Spleen (tissue), 11 donors: ENCODE data around the gene KCNJ12. TPM values are rescaled to one million over a fixed set of nuclear protein-coding genes. Genes with fewer than 3 reads are reported as not detected.
"Not testable (repeated sequence)": the region's sequence is repeated elsewhere in the genome, so short reads cannot be mapped to it uniquely, and the experiment has no call there.

Experiments used
- DNase-seq: peaks from one replicate; pipeline ENCODE4 v3.0.0-alpha.2; 2020
- H3K27ac ChIP-seq, 8 donors: fragments of 200-600 bp; sonication (generic) in 7 of 8; 1 replicate in 4 of 8; 2 replicates in 4 of 8; pipeline versions ENCODE4 v1.5.0 to v1.8.0; 2016 to 2021; ENCODE audit warnings: inconsistent platforms in 4 of 8, mild to moderate bottlenecking in 4 of 8, moderate library complexity in 1 of 8
- H3K27me3 ChIP-seq, 7 donors: fragments of 200-600 bp; sonication (generic) in 6 of 7; replicated peaks in 1 of 7; 1 replicate in 4 of 7; 2 replicates in 3 of 7; pipeline versions ENCODE4 v1.5.0 to v1.8.0; 2016 to 2021; ENCODE audit warnings: inconsistent platforms in 3 of 7, mild to moderate bottlenecking in 1 of 7
- H3K36me3 ChIP-seq, 6 donors: fragments of 200-600 bp; sonication (generic) in 5 of 6; 1 replicate in 4 of 6; 2 replicates in 2 of 6; pipeline versions ENCODE4 v1.5.0 to v1.8.0; 2016 to 2021; ENCODE audit warnings: inconsistent platforms in 2 of 6
- H3K4me1 ChIP-seq, 6 donors: fragments of 200-600 bp; sonication (generic) in 5 of 6; 1 replicate in 3 of 6; 2 replicates in 3 of 6; pipeline versions ENCODE4 v1.5.0 to v1.8.0; 2016 to 2021; ENCODE audit warnings: inconsistent platforms in 3 of 6
- H3K4me3 ChIP-seq, 8 donors: fragments of 200-600 bp; sonication (generic) in 7 of 8; 1 replicate in 4 of 8; 2 replicates in 4 of 8; pipeline versions ENCODE4 v1.5.0 to v1.8.0; 2016 to 2021; ENCODE audit warnings: inconsistent platforms in 4 of 8, mild to moderate bottlenecking in 4 of 8, moderate library complexity in 2 of 8
- H3K9me3 ChIP-seq, 8 donors: fragments of 200-600 bp; sonication (generic) in 7 of 8; 1 replicate in 4 of 8; 2 replicates in 4 of 8; pipeline versions ENCODE4 v1.5.0 to v1.8.0; 2016 to 2021; ENCODE audit warnings: inconsistent platforms in 4 of 8
- POLR2A ChIP-seq, 3 donors: fragments of 450-650 bp; IDR thresholded peaks; one replicate each; pipeline ENCODE4 v1.5.1; 2017; ENCODE audit warnings: antibody characterized with exemption in 3 of 3, mild to moderate bottlenecking in 1 of 3
- POLR2AphosphoS5 ChIP-seq, 3 donors: sonication (generic); formaldehyde crosslinking; IDR thresholded peaks; one replicate each; pipeline ENCODE4 v1.5.1; 2017; ENCODE audit warnings: antibody characterized with exemption in 3 of 3
- WGBS, 5 donors: extraction: QIAGEN DNeasy Blood & Tissue Kit in 3 of 5; methylation state at CpG; one replicate each; pipeline versions ENCODE4 v1.1.5 to v1.1.7; 2013 to 2018; 5-methylcytosine and 5-hydroxymethylcytosine counted together
- intact Hi-C: fragments of 100-400 bp; cut with DNase I; formaldehyde crosslinking; loops from one replicate; pipeline ENCODE4 v1.15.0; 2023; ENCODE audit warnings: low total_unique reads
- polyA plus RNA-seq, 3 donors: library from polyadenylated mRNA; stranded (reverse); fragments of 200-250 nt; gene quantifications; one replicate each; pipeline ENCODE4 v1.2.1, GENCODE V29; 2013
- total RNA-seq, 7 donors: library from RNA; depleted of rRNA in 3 of 7; stranded (reverse); fragments of >200 nt in 3 of 7; fragmentation: NEBNext Ultra II Directional in 4 of 7; extraction: Animal tissue kit (Norgen Biotek cat#: 25700) in 4 of 7; gene quantifications; one replicate each; pipeline versions ENCODE4 v1.1.0 to v1.2.1, GENCODE V29; 2016 to 2021
- TF ChIP-seq, protein P1 (sequence below), 11 experiments: fragments of 200-600 bp in 7 of 11; fragments of 450-650 bp in 4 of 11; sonication (generic) in 4 of 11; IDR thresholded peaks in 8 of 11; conservative IDR thresholded peaks in 3 of 11; 1 replicate in 7 of 11; 2 replicates in 4 of 11; pipeline versions ENCODE4 v1.4.0 to v1.8.0; 2016 to 2021; ENCODE audit warnings: antibody characterized with exemption in 11 of 11, inconsistent platforms in 4 of 11, mild to moderate bottlenecking in 1 of 11
- donor health status: healthy with polysubstance abuse.
- donor health status: DM: no; HTN: no; CAD: no; lungs with moderate emphysema.
- donor health status: DM: no; HTN: no; CAD: no.
- donor health status: Bipolar disorder and iron deficiency.
- donor health status: healthy.
- donor health status: DM: no; HTN: no; CAD: no.
- donor health status: DM: yes; HTN: yes; CAD: no.

KCNJ12 gene
- total and polyA plus RNA-seq, 10 donors, result 0.11 to 4.8 (median 2.2) TPM

DNA sequence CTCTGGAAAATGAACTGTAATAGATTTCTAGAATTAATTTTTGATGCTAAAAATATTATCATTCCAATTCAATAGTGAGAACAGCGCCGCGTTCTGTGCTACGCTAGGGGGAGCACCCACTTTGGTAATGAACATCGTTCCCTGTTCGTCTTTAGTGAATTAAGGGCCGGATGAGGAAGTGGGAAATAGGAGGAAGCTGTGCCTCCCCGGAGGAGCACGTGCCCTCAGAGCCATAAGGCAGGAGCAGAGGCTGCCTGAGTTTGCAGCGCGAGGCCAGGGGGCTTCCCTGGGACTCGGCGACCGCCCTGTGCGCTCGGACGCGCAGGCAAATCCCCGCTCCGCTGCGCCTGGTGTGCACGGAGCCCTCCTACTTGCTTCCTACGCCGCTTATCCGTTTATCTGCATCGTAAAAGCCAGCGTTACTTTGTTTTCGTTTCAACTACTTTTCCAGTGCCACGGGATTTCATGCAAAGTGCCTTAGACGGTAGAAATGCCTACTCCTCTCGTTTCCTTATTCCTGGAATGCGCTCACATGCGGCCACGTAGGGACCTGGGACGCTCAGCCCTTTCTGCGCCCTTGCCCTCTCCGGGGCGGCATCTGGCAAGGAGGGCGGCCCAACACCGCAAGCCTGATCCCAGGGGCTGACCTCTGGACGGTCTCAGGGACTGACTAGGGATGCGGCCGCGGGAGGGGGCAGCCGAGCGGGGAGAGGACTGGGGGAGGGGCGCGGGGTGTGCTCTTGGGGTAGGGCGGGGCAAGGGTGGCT is 76.4 kb downstream of the KCNJ12 start:
- intact Hi-C loops, result no loop called here
- 12 to 25% (median 21%) methylated on average over 47 to 49 of the region's 49 CpGs for WGBS, 5 donors
- peak; percentile 83 for DNase-seq

DNA sequence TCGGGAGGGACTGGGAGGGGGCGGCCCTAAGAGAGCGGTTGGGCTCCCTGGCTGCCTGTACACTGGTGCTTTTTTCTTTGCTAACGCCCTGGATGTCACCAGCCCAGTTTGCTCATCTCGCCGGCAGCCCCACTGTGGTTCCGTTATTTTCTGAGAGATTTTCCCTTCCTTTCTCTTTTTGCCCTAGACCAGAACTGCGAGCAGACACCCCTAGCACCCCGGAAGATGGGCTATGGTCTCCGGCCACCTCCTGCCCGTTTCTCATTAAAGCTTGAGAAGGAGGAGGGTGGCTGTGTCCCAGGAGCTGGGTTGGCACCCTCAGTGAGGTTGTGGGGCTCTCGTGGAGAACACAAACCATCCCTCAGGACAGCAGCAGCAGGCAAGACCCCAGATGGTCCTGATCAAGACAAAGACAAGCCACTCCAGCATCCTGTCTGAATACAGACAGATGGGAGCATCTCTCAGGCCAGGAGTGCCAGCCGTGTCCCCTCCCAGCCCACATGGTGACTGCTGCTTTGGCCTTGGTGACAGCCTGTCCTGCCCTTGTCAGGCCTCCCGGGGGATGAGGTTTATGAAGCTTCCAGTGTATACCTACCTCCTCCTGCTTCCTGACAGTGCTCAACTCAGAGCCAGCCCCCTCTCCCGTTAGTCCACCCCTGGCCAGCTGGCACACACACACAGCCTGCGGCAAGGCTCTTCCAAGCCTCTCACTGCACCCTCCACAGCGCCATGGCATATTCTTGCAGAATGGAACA is 77.2 kb downstream of the KCNJ12 start:
- H3K27ac ChIP-seq, result no peak overlapping the region
- peaks cover 0 to 6% (median 0%) of the 10 kb centered on the region in 8 donors for H3K9me3 ChIP-seq
- H3K4me3 ChIP-seq, result no peak overlapping the region
- peaks cover 0 to 29% (median 23%) of the 10 kb centered on the region in 6 donors for H3K4me1 ChIP-seq
- H3K36me3 ChIP-seq, result no peaks in the 10 kb centered on the region
- no peak for TF ChIP-seq POLR2A (IDR thresholded peaks at IDR 0.05)
- TF ChIP-seq, protein P1, sequence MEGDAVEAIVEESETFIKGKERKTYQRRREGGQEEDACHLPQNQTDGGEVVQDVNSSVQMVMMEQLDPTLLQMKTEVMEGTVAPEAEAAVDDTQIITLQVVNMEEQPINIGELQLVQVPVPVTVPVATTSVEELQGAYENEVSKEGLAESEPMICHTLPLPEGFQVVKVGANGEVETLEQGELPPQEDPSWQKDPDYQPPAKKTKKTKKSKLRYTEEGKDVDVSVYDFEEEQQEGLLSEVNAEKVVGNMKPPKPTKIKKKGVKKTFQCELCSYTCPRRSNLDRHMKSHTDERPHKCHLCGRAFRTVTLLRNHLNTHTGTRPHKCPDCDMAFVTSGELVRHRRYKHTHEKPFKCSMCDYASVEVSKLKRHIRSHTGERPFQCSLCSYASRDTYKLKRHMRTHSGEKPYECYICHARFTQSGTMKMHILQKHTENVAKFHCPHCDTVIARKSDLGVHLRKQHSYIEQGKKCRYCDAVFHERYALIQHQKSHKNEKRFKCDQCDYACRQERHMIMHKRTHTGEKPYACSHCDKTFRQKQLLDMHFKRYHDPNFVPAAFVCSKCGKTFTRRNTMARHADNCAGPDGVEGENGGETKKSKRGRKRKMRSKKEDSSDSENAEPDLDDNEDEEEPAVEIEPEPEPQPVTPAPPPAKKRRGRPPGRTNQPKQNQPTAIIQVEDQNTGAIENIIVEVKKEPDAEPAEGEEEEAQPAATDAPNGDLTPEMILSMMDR (IDR thresholded peaks at IDR 0.05 in 8 of 11, conservative IDR thresholded peaks at IDR 0.05 in 3 of 11), result no peak
- no peak for TF ChIP-seq POLR2AphosphoS5 (IDR thresholded peaks at IDR 0.05)
- H3K27me3 ChIP-seq, result peaks cover 0 to 50% (median 0%) of the 10 kb centered on the region in 7 donors
- WGBS, 5 donors, result 69 to 83% (median 77%) methylated on average over 16 to 17 of the region's 17 CpGs
- intact Hi-C loops, result no loop called here
- no peak for DNase-seq

More for the DNA sequence above, 76.4 kb downstream of the KCNJ12 start:
- H3K4me1 ChIP-seq, result peaks cover 0 to 26% (median 22%) of the 10 kb centered on the region in 6 donors
- H3K36me3 ChIP-seq, result no peaks in the 10 kb centered on the region
- peaks cover 0 to 48% (median 0%) of the 10 kb centered on the region in 7 donors for H3K27me3 ChIP-seq
- no peak overlapping the region for H3K27ac ChIP-seq
- TF ChIP-seq, protein P1 (IDR thresholded peaks at IDR 0.05 in 8 of 11, conservative IDR thresholded peaks at IDR 0.05 in 3 of 11), result peak in 9 of 11 experiments; percentile 24 to 69 (median 53)
- TF ChIP-seq POLR2A (IDR thresholded peaks at IDR 0.05), result no peak
- TF ChIP-seq POLR2AphosphoS5 (IDR thresholded peaks at IDR 0.05), result peak; percentile 35 to 51 (median 48)
- H3K4me3 ChIP-seq, result peak overlapping the region in 3 of 8 donors; percentile 4 to 53 (median 9)
- peaks cover 0 to 6% (median 0%) of the 10 kb centered on the region in 8 donors for H3K9me3 ChIP-seq

DNA sequence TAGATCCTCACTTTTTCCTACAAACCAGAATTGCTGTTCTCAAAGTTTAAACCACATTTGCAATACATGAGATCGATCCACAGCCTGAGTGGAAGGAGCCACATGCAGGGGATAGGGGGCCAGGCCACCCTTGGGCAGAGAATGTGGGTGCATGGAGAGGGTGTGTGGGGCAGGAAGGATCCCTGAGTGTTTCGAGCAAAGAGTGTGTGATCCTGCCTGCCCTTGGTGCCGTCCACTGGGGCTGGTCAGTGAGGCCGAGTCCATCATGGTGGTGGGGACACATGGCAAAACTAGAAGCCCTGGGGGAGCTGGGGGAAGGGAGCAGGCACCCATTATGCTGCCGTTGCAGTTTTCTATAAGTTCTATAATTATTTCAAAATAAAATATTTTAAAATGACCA is 77.8 kb downstream of the KCNJ12 start:
- H3K9me3 ChIP-seq, H3K4me3 ChIP-seq, DNase-seq, intact Hi-C loops, H3K27ac ChIP-seq, H3K36me3 ChIP-seq: not testable (repeated sequence)
- Histone ChIP-seq H3K4me1 (peaks cover 0 to 29% (median 23%) of the 10 kb centered on the region in 6 donors), H3K27me3 (peaks cover 0 to 48% (median 0%) of the 10 kb centered on the region in 7 donors)
- 80 to 95% (median 89%) methylated on average over 5 of the region's 5 CpGs for WGBS, 5 donors

DNA sequence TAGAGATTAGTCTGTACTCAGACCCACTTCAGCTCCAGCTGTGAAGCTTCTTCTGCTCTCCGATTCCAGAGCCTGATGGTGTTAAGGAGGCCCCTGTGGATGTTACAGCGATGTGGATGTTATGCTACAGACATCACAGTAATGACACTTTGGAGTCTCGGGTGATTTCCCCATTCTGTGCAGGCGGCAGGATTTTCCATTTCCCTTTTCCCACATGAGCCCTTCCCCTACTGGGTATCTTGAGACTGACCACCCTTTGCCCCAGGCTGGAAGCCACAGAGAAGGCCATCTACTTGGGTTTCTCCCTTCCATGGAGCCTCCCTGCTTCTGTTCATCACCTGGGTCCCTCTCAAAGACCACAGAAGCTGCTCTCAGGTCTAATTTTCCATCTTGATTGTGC is 78.3 kb downstream of the KCNJ12 start:
- 67 to 82% (median 67%) methylated on average over 4 of the region's 4 CpGs for WGBS, 5 donors
- Histone ChIP-seq H3K27ac (no peak overlapping the region), H3K9me3 (peaks cover 0 to 6% (median 0%) of the 10 kb centered on the region in 8 donors), H3K4me1 (peaks cover 0 to 29% (median 23%) of the 10 kb centered on the region in 6 donors), H3K4me3 (no peak overlapping the region), H3K27me3 (peaks cover 0 to 45% (median 0%) of the 10 kb centered on the region in 7 donors), H3K36me3 (no peaks in the 10 kb centered on the region)
- no peak for TF ChIP-seq POLR2AphosphoS5 (IDR thresholded peaks at IDR 0.05)
- intact Hi-C loops, result no loop called here
- no peak for DNase-seq
